HCT116 (cell line): ENCODE measurements around the gene PIGO. TPM values are rescaled to one million over a fixed set of nuclear protein-coding genes. Genes with fewer than 3 reads are reported as not detected.

Experiments
- ATAC-seq: fragments of 200-7000 bp; cut with Tn5 transposase; 2 replicates; pipeline ENCODE4 v1.9.1; 2020; ENCODE audit warnings: mild to moderate bottlenecking, moderate library complexity
- BruUV-seq: library from RNA; stranded (reverse); fragments of 400-500 nt; replicated peaks from 2 replicates; lab custom pipeline; 2021; lab: Mats Ljungman, UMichigan
- CTCF ChIA-PET: fragments of 300-600 bp; sonication (Branson Sonifier 250); formaldehyde crosslinking; loops from one replicate; lab custom pipeline; 2021; ENCODE audit warnings: antibody characterized with exemption; lab: Charles Lee
- POLR2A ChIA-PET: fragments of 300-600, 350-600 bp; sonication (Branson Sonifier 250); formaldehyde crosslinking; loops from one replicate; lab custom pipeline; 2021; ENCODE audit warnings: antibody characterized with exemption; lab: Charles Lee
- RAD21 ChIA-PET, 2 experiments: fragments of 300-600 bp; sonication (Branson Sonifier 250); formaldehyde crosslinking; loops; one replicate each; lab custom pipeline; 2023; ENCODE audit warnings: low total read pairs in 2 of 2; ENCODE audit not compliant: uncharacterized antibody in 2 of 2, unreplicated experiment in 2 of 2, low non-redundant PET in 1 of 2; lab: Charles Lee
- DNase-seq: peaks from one replicate; pipeline ENCODE4 v3.0.0-alpha.2; 2010; ENCODE audit warnings: low read depth, low spot score
- H2AFZ ChIP-seq: fragments of 200-600 bp; shearing (Covaris generic), sonication (generic); 2 replicates; pipeline ENCODE4 v1.6.1; 2017; ENCODE audit warnings: low read depth, mixed run types, mixed read lengths, antibody characterized with exemption, low read length; ENCODE audit not compliant: poor library complexity, severe bottlenecking
- H3K27ac ChIP-seq: 2 replicates; pipeline ENCODE4 v1.5.1; 2012; ENCODE audit warnings: low read depth, low read length
- H3K27me3 ChIP-seq: fragments of 200-600 bp; sonication (generic); 2 replicates; pipeline ENCODE4 v1.6.1; 2016; ENCODE audit warnings: mixed run types, low read length, mixed read lengths; ENCODE audit not compliant: insufficient read depth
- H3K36me3 ChIP-seq, 2 experiments: fragments of 200-500 bp in 1 of 2; fragments of 200-600 bp in 1 of 2; sonication (Bioruptor generic) in 1 of 2; sonication (generic) in 1 of 2; 2 replicates each; pipeline versions ENCODE4 v1.5.1 to v1.6.1; 2014 to 2016; ENCODE audit warnings: low read length in 2 of 2, inconsistent platforms in 1 of 2, mixed read lengths in 1 of 2, mixed run types in 1 of 2; ENCODE audit not compliant: insufficient read depth in 2 of 2, control insufficient read depth in 1 of 2
- H3K4me1 ChIP-seq, 2 experiments: fragments of 200-600 bp in 1 of 2; sonication (generic) in 1 of 2; 2 replicates each; pipeline versions ENCODE4 v1.5.1 to v1.6.1; 2012 to 2017; ENCODE audit warnings: low read length in 2 of 2, inconsistent platforms in 1 of 2, mild to moderate bottlenecking in 1 of 2, mixed read lengths in 1 of 2, mixed run types in 1 of 2, moderate library complexity in 1 of 2; ENCODE audit not compliant: insufficient read depth in 2 of 2, control insufficient read depth in 1 of 2
- H3K4me2 ChIP-seq: fragments of 200-600 bp; sonication (generic); 2 replicates; pipeline ENCODE4 v1.6.1; 2017; ENCODE audit warnings: mixed run types, low read length, mixed read lengths
- H3K4me3 ChIP-seq, 2 experiments: fragments of 200-600 bp in 1 of 2; sonication (generic) in 1 of 2; replicated peaks in 1 of 2; 2 replicates each; pipeline ENCODE4 v1.5.1; 2011 to 2016; ENCODE audit warnings: low read length in 2 of 2, control low read depth in 1 of 2, low read depth in 1 of 2, mild to moderate bottlenecking in 1 of 2, mixed read lengths in 1 of 2, mixed run types in 1 of 2
- H3K79me2 ChIP-seq: fragments of 200-600 bp; sonication (generic); 2 replicates; pipeline ENCODE4 v1.6.1; 2017; ENCODE audit warnings: mild to moderate bottlenecking, mixed run types, low read length, moderate library complexity, mixed read lengths; ENCODE audit not compliant: insufficient read depth
- H3K9ac ChIP-seq: fragments of 200-600 bp; sonication (generic); 2 replicates; pipeline ENCODE4 v1.6.1; 2016; ENCODE audit warnings: low read length, mixed read lengths
- H3K9me2 ChIP-seq: fragments of 200-600 bp; sonication (generic), shearing (Covaris generic); 2 replicates; pipeline ENCODE4 v1.6.1; 2017; ENCODE audit warnings: mixed run types, mild to moderate bottlenecking, moderate library complexity; ENCODE audit not compliant: insufficient read depth
- H3K9me3 ChIP-seq, 2 experiments: fragments of 200-500 bp in 1 of 2; fragments of 200-600 bp in 1 of 2; sonication (Bioruptor generic) in 1 of 2; sonication (generic) in 1 of 2; 2 replicates each; pipeline ENCODE4 v1.6.1; 2014 to 2017; ENCODE audit warnings: low read length in 2 of 2, mixed read lengths in 2 of 2, inconsistent platforms in 1 of 2, low read depth in 1 of 2, mild to moderate bottlenecking in 1 of 2, mixed run types in 1 of 2, moderate library complexity in 1 of 2; ENCODE audit not compliant: control insufficient read depth in 1 of 2, insufficient read depth in 1 of 2
- H4K20me1 ChIP-seq: fragments of 200-600 bp; sonication (generic), shearing (Covaris generic); 2 replicates; pipeline ENCODE4 v1.6.1; 2017; ENCODE audit warnings: mixed run types, mild to moderate bottlenecking, moderate library complexity; ENCODE audit not compliant: insufficient read depth
- EGR1 ChIP-seq: IDR thresholded peaks from 2 replicates; pipeline ENCODE4 v1.6.1; 2012; ENCODE audit warnings: low read depth
- ELF1 ChIP-seq: IDR thresholded peaks from 2 replicates; pipeline ENCODE4 v1.6.1; 2012; ENCODE audit warnings: low read depth, borderline replicate concordance
- EZH2phosphoT487 ChIP-seq: fragments of 200-600 bp; IDR thresholded peaks from 2 replicates; pipeline ENCODE4 v1.6.1; 2018; ENCODE audit warnings: antibody characterized with exemption, borderline replicate concordance
- JUND ChIP-seq: IDR thresholded peaks from 2 replicates; pipeline ENCODE4 v1.6.1; 2012
- POLR2AphosphoS5 ChIP-seq: IDR thresholded peaks from 2 replicates; pipeline ENCODE4 v1.6.1; 2011; ENCODE audit warnings: mild to moderate bottlenecking, low read depth, low read length, moderate library complexity
- RAD21 ChIP-seq: IDR thresholded peaks from 2 replicates; pipeline ENCODE4 v1.6.1; 2012; ENCODE audit warnings: low read depth, mild to moderate bottlenecking
- SP1 ChIP-seq: IDR thresholded peaks from 2 replicates; pipeline ENCODE4 v1.6.1; 2012; ENCODE audit warnings: low read depth
- SRF ChIP-seq: IDR thresholded peaks from 2 replicates; pipeline ENCODE4 v1.6.1; 2012; ENCODE audit warnings: low read depth
- TCF7L2 ChIP-seq: IDR thresholded peaks from 2 replicates; pipeline ENCODE4 v1.7.0; 2011; ENCODE audit warnings: borderline replicate concordance, inconsistent platforms; ENCODE audit not compliant: insufficient read depth, insufficient read length; ENCODE audit errors: extremely low read depth
- YY1 ChIP-seq: IDR thresholded peaks from 2 replicates; pipeline ENCODE4 v1.6.1; 2011; ENCODE audit warnings: low read length, low read depth, moderate library complexity, mild to moderate bottlenecking; ENCODE audit not compliant: insufficient replicate concordance; ENCODE audit errors: extremely low read depth
- ZFX ChIP-seq: fragments of 450-650 bp; IDR thresholded peaks from 2 replicates; pipeline ENCODE4 v1.6.1; 2017
- intact Hi-C: fragments of 100-400 bp; cut with micrococcal nuclease; formaldehyde crosslinking; loops from 2 replicates; pipeline ENCODE4 v1.10.0; 2022
- total RNA-seq: library from RNA; stranded (reverse); gene quantifications from one replicate; pipeline ENCODE4 v1.2.1, GENCODE V29; 2021; ENCODE audit not compliant: unreplicated experiment
- TF ChIP-seq, protein P1 (sequence below), 3 experiments: fragments of 200-600 bp in 1 of 3; sonication (generic) in 1 of 3; IDR thresholded peaks in 2 of 3; conservative IDR thresholded peaks in 1 of 3; 2 replicates each; pipeline ENCODE4 v1.5.1; 2012 to 2017; ENCODE audit warnings: low read depth in 2 of 3, low read length in 2 of 3, antibody characterized with exemption in 1 of 3, borderline replicate concordance in 1 of 3, control low read depth in 1 of 3, mild to moderate bottlenecking in 1 of 3, mixed read lengths in 1 of 3, mixed run types in 1 of 3, moderate library complexity in 1 of 3; ENCODE audit not compliant: insufficient read depth in 1 of 3
- TF ChIP-seq, protein P2 (sequence below): IDR thresholded peaks from 2 replicates; pipeline ENCODE4 v1.6.1; 2011; ENCODE audit warnings: mild to moderate bottlenecking, low read length, moderate library complexity; ENCODE audit not compliant: insufficient replicate concordance; ENCODE audit errors: extremely low read depth
- TF ChIP-seq, protein P3 (sequence below): IDR thresholded peaks from 2 replicates; pipeline ENCODE4 v1.6.1; 2012

The PIGO gene
- total RNA-seq, 1 experiment from 2014 or later, result 24.0 TPM

DNA sequence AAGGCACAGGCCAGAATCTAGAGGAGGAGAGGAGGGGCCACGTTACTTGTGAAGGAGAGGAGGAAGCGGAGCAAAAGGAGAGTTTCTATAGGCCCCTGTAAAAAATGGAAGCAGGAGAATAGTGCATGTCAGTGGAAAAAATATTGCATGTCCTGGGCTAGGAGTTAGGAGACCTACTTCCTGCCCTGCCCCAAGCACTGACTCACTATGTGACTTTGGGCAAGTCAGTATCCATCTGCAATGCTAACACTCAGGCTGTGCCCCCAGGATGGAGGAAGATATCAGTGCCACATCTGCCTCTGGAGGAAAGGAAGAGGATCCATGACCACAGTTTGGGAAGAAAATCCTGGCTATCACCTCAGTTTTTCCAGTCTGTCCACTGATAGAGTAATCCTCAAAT, 7.0 kb downstream of the PIGO start (continued):
- TF ChIP-seq, protein P1, sequence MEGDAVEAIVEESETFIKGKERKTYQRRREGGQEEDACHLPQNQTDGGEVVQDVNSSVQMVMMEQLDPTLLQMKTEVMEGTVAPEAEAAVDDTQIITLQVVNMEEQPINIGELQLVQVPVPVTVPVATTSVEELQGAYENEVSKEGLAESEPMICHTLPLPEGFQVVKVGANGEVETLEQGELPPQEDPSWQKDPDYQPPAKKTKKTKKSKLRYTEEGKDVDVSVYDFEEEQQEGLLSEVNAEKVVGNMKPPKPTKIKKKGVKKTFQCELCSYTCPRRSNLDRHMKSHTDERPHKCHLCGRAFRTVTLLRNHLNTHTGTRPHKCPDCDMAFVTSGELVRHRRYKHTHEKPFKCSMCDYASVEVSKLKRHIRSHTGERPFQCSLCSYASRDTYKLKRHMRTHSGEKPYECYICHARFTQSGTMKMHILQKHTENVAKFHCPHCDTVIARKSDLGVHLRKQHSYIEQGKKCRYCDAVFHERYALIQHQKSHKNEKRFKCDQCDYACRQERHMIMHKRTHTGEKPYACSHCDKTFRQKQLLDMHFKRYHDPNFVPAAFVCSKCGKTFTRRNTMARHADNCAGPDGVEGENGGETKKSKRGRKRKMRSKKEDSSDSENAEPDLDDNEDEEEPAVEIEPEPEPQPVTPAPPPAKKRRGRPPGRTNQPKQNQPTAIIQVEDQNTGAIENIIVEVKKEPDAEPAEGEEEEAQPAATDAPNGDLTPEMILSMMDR (IDR thresholded peaks at IDR 0.05 in 2 of 3, conservative IDR thresholded peaks at IDR 0.05 in 1 of 3; ENCODE audit: borderline replicate concordance in 1 of 3, insufficient read depth in 1 of 3, low read depth in 2 of 3, low read length in 2 of 3), result no peak
- TF ChIP-seq YY1, result no peak
- TF ChIP-seq, protein P2, sequence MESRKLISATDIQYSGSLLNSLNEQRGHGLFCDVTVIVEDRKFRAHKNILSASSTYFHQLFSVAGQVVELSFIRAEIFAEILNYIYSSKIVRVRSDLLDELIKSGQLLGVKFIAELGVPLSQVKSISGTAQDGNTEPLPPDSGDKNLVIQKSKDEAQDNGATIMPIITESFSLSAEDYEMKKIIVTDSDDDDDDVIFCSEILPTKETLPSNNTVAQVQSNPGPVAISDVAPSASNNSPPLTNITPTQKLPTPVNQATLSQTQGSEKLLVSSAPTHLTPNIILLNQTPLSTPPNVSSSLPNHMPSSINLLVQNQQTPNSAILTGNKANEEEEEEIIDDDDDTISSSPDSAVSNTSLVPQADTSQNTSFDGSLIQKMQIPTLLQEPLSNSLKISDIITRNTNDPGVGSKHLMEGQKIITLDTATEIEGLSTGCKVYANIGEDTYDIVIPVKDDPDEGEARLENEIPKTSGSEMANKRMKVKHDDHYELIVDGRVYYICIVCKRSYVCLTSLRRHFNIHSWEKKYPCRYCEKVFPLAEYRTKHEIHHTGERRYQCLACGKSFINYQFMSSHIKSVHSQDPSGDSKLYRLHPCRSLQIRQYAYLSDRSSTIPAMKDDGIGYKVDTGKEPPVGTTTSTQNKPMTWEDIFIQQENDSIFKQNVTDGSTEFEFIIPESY, result no peak
- no peak for TF ChIP-seq JUND
- no peak for TF ChIP-seq ZFX
- TF ChIP-seq, protein P3, sequence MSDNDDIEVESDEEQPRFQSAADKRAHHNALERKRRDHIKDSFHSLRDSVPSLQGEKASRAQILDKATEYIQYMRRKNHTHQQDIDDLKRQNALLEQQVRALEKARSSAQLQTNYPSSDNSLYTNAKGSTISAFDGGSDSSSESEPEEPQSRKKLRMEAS, result no peak
- TF ChIP-seq, all 23 proteins: peak for 0

DNA sequence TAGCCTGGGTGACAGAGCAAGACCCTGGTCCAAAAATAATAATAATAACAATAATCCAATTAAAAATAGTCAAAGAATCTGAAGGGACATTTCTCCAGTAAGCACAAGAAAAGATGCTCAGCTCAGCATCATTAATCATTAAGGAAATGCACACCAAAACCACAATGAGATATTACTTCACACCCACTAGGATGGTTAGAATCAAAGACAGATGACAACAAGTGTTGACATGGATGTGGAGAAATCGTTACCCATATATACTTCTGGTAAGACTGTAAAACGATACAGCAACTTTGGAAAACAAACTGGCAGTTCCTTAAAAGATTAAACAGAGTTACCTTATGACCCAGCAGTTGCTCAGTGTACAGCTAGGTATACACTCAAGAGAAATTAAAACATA, 11.3 kb downstream of the PIGO start:
- intact Hi-C loops, result no loop called here
- POLR2A ChIA-PET, result no interaction called here
- no peak overlapping the region for H3K9ac ChIP-seq
- ATAC-seq (no peak), DNase-seq (no peak)
- no peaks in the 10 kb centered on the region for H3K27me3 ChIP-seq
- BruUV-seq, result no TSS peak
- H3K27ac ChIP-seq, result no peak overlapping the region
- RAD21 ChIA-PET, result no interaction called here
- H3K36me3 ChIP-seq, result peaks cover 7 to 10% of the 10 kb centered on the region in 2 experiments; a peak in 3 of 4 replicates
- H4K20me1 ChIP-seq, result no peaks in the 10 kb centered on the region
- no peaks in the 10 kb centered on the region for H3K79me2 ChIP-seq
- no peak overlapping the region for H3K4me2 ChIP-seq
- no peaks in the 10 kb centered on the region for H3K9me2 ChIP-seq
- no peak overlapping the region for H2AFZ ChIP-seq
- CTCF ChIA-PET, result no interaction called here
- peaks cover 3 to 4% of the 10 kb centered on the region in 2 experiments; a peak in 2 of 4 replicates for H3K4me1 ChIP-seq
- no peaks in the 10 kb centered on the region for H3K9me3 ChIP-seq
- H3K4me3 ChIP-seq, result no peak overlapping the region
- TF ChIP-seq TCF7L2 (no peak), SRF (no peak), SP1 (no peak), ELF1 (no peak), YY1 (no peak), ZFX (no peak), EGR1 (no peak), JUND (no peak), EZH2phosphoT487 (no peak), RAD21 (no peak), POLR2AphosphoS5 (no peak)
- TF ChIP-seq, protein P2, result no peak
- TF ChIP-seq, protein P1 (IDR thresholded peaks at IDR 0.05 in 2 of 3, conservative IDR thresholded peaks at IDR 0.05 in 1 of 3; ENCODE audit: borderline replicate concordance in 1 of 3, insufficient read depth in 1 of 3, low read depth in 2 of 3, low read length in 2 of 3), result no peak
